A673 (cell line): ENCODE data around the gene SDS.

Experiments used
- CTCF ChIP-seq: fragments of 300-800, 200-600 bp; sonication (generic); conservative IDR thresholded peaks from 2 replicates; pipeline ENCODE4 v1.5.1; 2017; ENCODE audit warnings: low read depth, mild to moderate bottlenecking, antibody characterized with exemption, low read length, moderate library complexity, mixed read lengths
- EZH2 ChIP-seq: fragments of 200-600 bp; sonication (generic); IDR thresholded peaks from 2 replicates; pipeline ENCODE4 v1.6.1; 2017; ENCODE audit warnings: borderline replicate concordance, low read depth, mild to moderate bottlenecking, mixed read lengths, antibody characterized with exemption, low read length; ENCODE audit not compliant: poor library complexity, severe bottlenecking

DNA sequence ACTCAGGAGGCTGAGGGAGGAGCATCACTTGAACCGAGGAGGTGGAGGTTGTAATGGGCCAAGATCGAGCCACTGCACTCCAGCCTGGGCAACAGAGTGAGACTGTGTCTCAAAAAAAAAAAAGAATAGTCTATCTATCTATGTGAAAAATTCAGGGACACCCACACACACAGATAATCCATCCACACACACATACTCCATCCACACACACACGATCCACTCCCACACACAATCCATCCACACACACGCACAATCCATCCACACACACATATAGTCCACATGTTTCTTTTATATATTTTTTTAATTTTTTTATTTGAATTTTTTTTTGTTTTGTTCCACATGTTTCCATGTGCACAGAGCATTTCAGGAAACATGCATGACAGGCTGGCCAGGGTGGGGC is 3.3 kb downstream of the SDS start:
- TF ChIP-seq EZH2 (no peak), CTCF (no peak)
